ENCODE results near the gene SF3B6. TPM values are rescaled to one million over a fixed set of nuclear protein-coding genes. Genes with fewer than 3 reads are reported as not detected.

The SF3B6 gene
- total RNA-seq, 2 donors from 2014 or later: 110 to 115 TPM

- Mint-ChIP-seq H3K27ac (no peak overlapping the region), H3K9me3 (no peaks in the 10 kb centered on the region), H3K4me3 (no peak overlapping the region), H3K36me3 (ENCODE audit: insufficient read depth in 2 of 2) (no peaks in the 10 kb centered on the region), H3K27me3 (ENCODE audit: low read depth) (peaks cover 1% of the 10 kb centered on the region), H3K4me1 (ENCODE audit: low read depth) (no peaks in the 10 kb centered on the region)
- DNase-seq: no peak
- no peak for ATAC-seq (replicated peaks in 1 of 2)
Observed at GRCh38 chr2:24017711-24018110, 58.4 kb downstream of the SF3B6 start.

Other genes with a start within 250 kb of the SF3B6 start
- 10 to 100 TPM; 26.1 to 26.6 TPM for gene ATAD2B, start 149.2 kb downstream of the SF3B6 start, total RNA-seq
- 10 to 100 TPM; 14.3 to 16.4 TPM for gene UBXN2A, start 135.9 kb downstream of the SF3B6 start, total RNA-seq
- gene MFSD2B, start 66.2 kb downstream of the SF3B6 start, total RNA-seq: under 1 TPM; 0.24 to 0.35 TPM
- 10 to 100 TPM; 14.9 to 17.7 TPM for gene WDCP, start 28.9 kb downstream of the SF3B6 start, total RNA-seq
- 1 to 10 TPM; 2.2 to 4.2 TPM for gene FKBP1B, start 26.6 kb downstream of the SF3B6 start, total RNA-seq
- gene TP53I3, start 8.5 kb upstream of the SF3B6 start, total RNA-seq: 1 to 10 TPM; 1.8 to 4.0 TPM
- under 1 TPM; 0.29 to 0.72 TPM for gene PFN4, start 47.0 kb upstream of the SF3B6 start, total RNA-seq
- 10 to 100 TPM; 18.0 to 18.7 TPM for gene FAM228B, start 47.1 kb upstream of the SF3B6 start, total RNA-seq
- under 1 TPM; 0.14 to 0.60 TPM for gene FAM228A, start 98.7 kb upstream of the SF3B6 start, total RNA-seq